H9 (cell line): ENCODE measurements around the gene TMEM245. TPM values are rescaled to one million over a fixed set of nuclear protein-coding genes. Genes with fewer than 3 reads are reported as not detected.

Experiments used
- DNase-seq: peaks from one replicate; pipeline ENCODE4 v3.0.0-alpha.2; 2017
- H2AFZ ChIP-seq: one replicate; pipeline ENCODE4 v1.6.1; 2013; ENCODE audit warnings: mild to moderate bottlenecking, low read length, control low read depth, moderate library complexity
- H2AK5ac ChIP-seq: 2 replicates; pipeline ENCODE4 v1.6.1; 2013; ENCODE audit warnings: low read length, control low read depth, mixed read lengths; ENCODE audit not compliant: insufficient read length
- H2BK120ac ChIP-seq: one replicate; pipeline ENCODE4 v1.6.1; 2013; ENCODE audit warnings: low read depth, mild to moderate bottlenecking, low read length, control low read depth, inconsistent platforms; ENCODE audit not compliant: poor library complexity, severe bottlenecking
- H2BK12ac ChIP-seq: 2 replicates; pipeline ENCODE4 v1.6.1; 2013; ENCODE audit warnings: low read length, control low read depth, mixed read lengths, low read depth; ENCODE audit not compliant: insufficient read length
- H2BK15ac ChIP-seq: 2 replicates; pipeline ENCODE4 v1.6.1; 2013; ENCODE audit warnings: low read depth, low read length, control low read depth
- H2BK20ac ChIP-seq: one replicate; pipeline ENCODE4 v1.6.1; 2013; ENCODE audit warnings: low read depth, mild to moderate bottlenecking, low read length, control low read depth, inconsistent platforms; ENCODE audit not compliant: poor library complexity, severe bottlenecking
- H2BK5ac ChIP-seq: 2 replicates; pipeline ENCODE4 v1.6.1; 2013; ENCODE audit warnings: low read length, control low read depth, mixed read lengths; ENCODE audit not compliant: insufficient read length
- H3K14ac ChIP-seq: 2 replicates; pipeline ENCODE4 v1.6.1; 2013; ENCODE audit warnings: low read length, control low read depth; ENCODE audit not compliant: insufficient read depth
- H3K18ac ChIP-seq: 2 replicates; pipeline ENCODE4 v1.6.1; 2013; ENCODE audit warnings: low read depth, mild to moderate bottlenecking, mixed read lengths, low read length, control low read depth; ENCODE audit not compliant: insufficient read length
- H3K23ac ChIP-seq: 2 replicates; pipeline ENCODE4 v1.6.1; 2013; ENCODE audit warnings: low read length, control low read depth, mixed read lengths, low read depth; ENCODE audit not compliant: insufficient read length
- H3K23me2 ChIP-seq: 2 replicates; pipeline ENCODE4 v1.6.1; 2013; ENCODE audit warnings: low read depth, mild to moderate bottlenecking, mixed read lengths, low read length, control low read depth; ENCODE audit not compliant: insufficient read length, poor library complexity, severe bottlenecking
- H3K27ac ChIP-seq: 2 replicates; pipeline ENCODE4 v1.5.1; 2013; ENCODE audit warnings: low read length, control low read depth, mixed read lengths, low read depth; ENCODE audit not compliant: insufficient read length
- H3K27me3 ChIP-seq: 2 replicates; pipeline ENCODE4 v1.6.1; 2013; ENCODE audit warnings: low read length, control low read depth, inconsistent platforms; ENCODE audit not compliant: insufficient read depth
- H3K4ac ChIP-seq: 2 replicates; pipeline ENCODE4 v1.6.1; 2013; ENCODE audit warnings: low read depth, mild to moderate bottlenecking, control low read depth, inconsistent platforms, low read length, moderate library complexity
- H3K4me1 ChIP-seq: 2 replicates; pipeline ENCODE4 v1.6.1; 2013; ENCODE audit warnings: low read length, control low read depth, inconsistent platforms; ENCODE audit not compliant: insufficient read depth
- H3K4me2 ChIP-seq: 2 replicates; pipeline ENCODE4 v1.6.1; 2013; ENCODE audit warnings: low read length, control low read depth, mixed read lengths; ENCODE audit not compliant: insufficient read length, insufficient read depth
- H3K56ac ChIP-seq: 2 replicates; pipeline ENCODE4 v1.6.1; 2013; ENCODE audit warnings: low read depth, mild to moderate bottlenecking, mixed read lengths, low read length, control low read depth; ENCODE audit not compliant: insufficient read length
- H3K79me1 ChIP-seq: 2 replicates; pipeline ENCODE4 v1.6.1; 2013; ENCODE audit warnings: low read depth, mild to moderate bottlenecking, moderate library complexity, low read length, control low read depth, inconsistent platforms; ENCODE audit not compliant: insufficient read depth, poor library complexity, severe bottlenecking
- H3K79me2 ChIP-seq: 2 replicates; pipeline ENCODE4 v1.6.1; 2013; ENCODE audit warnings: low read length, control low read depth, inconsistent platforms; ENCODE audit not compliant: insufficient read depth
- H3K9ac ChIP-seq: 2 replicates; pipeline ENCODE4 v1.6.1; 2013; ENCODE audit warnings: low read length, control low read depth, mixed read lengths; ENCODE audit not compliant: insufficient read length; ENCODE audit errors: extremely low read depth
- H3K9me3 ChIP-seq: one replicate; pipeline ENCODE4 v1.6.1; 2013; ENCODE audit warnings: low read depth, low read length, inconsistent platforms; ENCODE audit not compliant: control insufficient read depth
- H3T11ph ChIP-seq: one replicate; pipeline ENCODE4 v1.6.1; 2013; ENCODE audit warnings: mild to moderate bottlenecking, low read length, control low read depth, inconsistent platforms
- H4K20me1 ChIP-seq: one replicate; pipeline ENCODE4 v1.6.1; 2013; ENCODE audit not compliant: control insufficient read depth, insufficient read length, insufficient read depth
- H4K5ac ChIP-seq: 2 replicates; pipeline ENCODE4 v1.6.1; 2013; ENCODE audit warnings: low read depth, mild to moderate bottlenecking, mixed read lengths, low read length, control low read depth; ENCODE audit not compliant: insufficient read length
- H4K8ac ChIP-seq: replicated peaks from 2 replicates; pipeline ENCODE4 v1.6.1; 2013; ENCODE audit warnings: low read length, control low read depth, mixed read lengths, low read depth; ENCODE audit not compliant: insufficient read length
- H4K91ac ChIP-seq: 2 replicates; pipeline ENCODE4 v1.6.1; 2013; ENCODE audit warnings: low read depth, mild to moderate bottlenecking, moderate library complexity, mixed read lengths, low read length, control low read depth; ENCODE audit not compliant: insufficient read length
- H3K27ac Mint-ChIP-seq, 3 experiments: 2 replicates in 2 of 3; 3 replicates in 1 of 3; pipeline ENCODE4 v1.8.0; 2020 to 2021; ENCODE audit warnings: mixed read lengths in 3 of 3, mild to moderate bottlenecking in 1 of 3, moderate library complexity in 1 of 3
- H3K27me3 Mint-ChIP-seq: 2 replicates; pipeline ENCODE4 v1.8.0; 2021; ENCODE audit warnings: low read depth, mild to moderate bottlenecking, moderate library complexity, mixed read lengths
- H3K36me3 Mint-ChIP-seq, 3 experiments: 2 replicates in 2 of 3; 3 replicates in 1 of 3; pipeline ENCODE4 v1.8.0; 2020 to 2021; ENCODE audit warnings: low read depth in 3 of 3, mixed read lengths in 3 of 3; ENCODE audit not compliant: insufficient read depth in 1 of 3
- H3K4me1 Mint-ChIP-seq, 2 experiments: 2 replicates each; pipeline ENCODE4 v1.8.0; 2020; ENCODE audit warnings: mixed read lengths in 2 of 2
- H3K4me3 Mint-ChIP-seq, 2 experiments: 2 replicates in 1 of 2; 3 replicates in 1 of 2; pipeline ENCODE4 v1.8.0; 2020 to 2021; ENCODE audit warnings: mild to moderate bottlenecking in 2 of 2, mixed read lengths in 2 of 2, moderate library complexity in 1 of 2
- H3K9me3 Mint-ChIP-seq, 2 experiments: 2 replicates in 1 of 2; 3 replicates in 1 of 2; pipeline ENCODE4 v1.8.0; 2020; ENCODE audit warnings: mild to moderate bottlenecking in 2 of 2, mixed read lengths in 2 of 2, moderate library complexity in 1 of 2
- WGBS: extraction: QIAGEN DNeasy Blood & Tissue Kit; methylation state at CpG from one replicate; pipeline ENCODE4 v1.1.7; 2013; ENCODE audit warnings: missing lambda C conversion rate, low lambda C conversion rate, mixed read lengths; ENCODE audit not compliant: insufficient read length; ENCODE audit errors: extremely low coverage; 5-methylcytosine and 5-hydroxymethylcytosine counted together
- total RNA-seq: library from RNA; stranded (reverse); gene quantifications from 2 replicates; pipeline ENCODE4 v1.2.1, GENCODE V29; 2021
- TF ChIP-seq, protein P1 (sequence below): fragments of 200-600 bp; sonication (generic); conservative IDR thresholded peaks from 3 replicates; pipeline ENCODE4 v1.8.0; 2021; ENCODE audit warnings: antibody characterized with exemption, mild to moderate bottlenecking

TMEM245 gene
- total RNA-seq, 1 experiment from 2014 or later, result 37.9 TPM

DNA sequence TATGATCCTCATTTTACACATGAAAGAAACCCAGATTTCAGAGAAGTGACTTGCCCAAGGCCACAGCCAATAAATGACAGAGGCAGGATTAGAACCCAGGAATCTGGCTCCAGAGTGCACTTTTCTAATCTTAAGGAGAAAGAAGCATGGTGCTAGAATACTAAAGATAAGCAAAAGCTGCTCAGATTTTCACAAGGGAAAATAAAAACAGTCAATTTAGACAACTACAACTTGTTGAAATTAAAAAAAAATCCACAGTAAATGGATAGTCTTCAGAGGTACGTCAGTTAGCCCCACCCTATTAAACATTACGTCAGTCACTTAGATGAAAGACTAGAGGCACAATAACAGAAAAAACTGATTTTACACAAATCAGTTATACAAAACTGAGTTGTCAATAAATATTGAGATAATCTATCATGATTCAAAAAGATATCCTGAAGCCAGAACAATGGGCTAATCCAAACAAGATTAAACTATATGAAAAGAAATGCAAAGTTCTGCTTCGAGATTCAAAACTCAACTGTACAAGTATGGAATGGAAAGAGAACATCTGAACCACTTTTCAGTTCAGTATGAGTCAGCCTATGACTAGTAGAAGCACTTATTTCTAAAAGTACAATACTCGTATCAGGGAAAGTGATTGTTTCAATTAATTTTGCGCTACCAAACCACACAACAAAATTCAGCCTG lies 9.3 kb downstream of the TMEM245 start:
- no peaks in the 10 kb centered on the region for H3K27me3 ChIP-seq
- Mint-ChIP-seq H3K4me3 (no peak overlapping the region), H3K27ac (peak overlapping the region in 2 of 3 experiments; percentile 9 to 53; a peak in 4 of 7 replicates), H3K9me3 (no peaks in the 10 kb centered on the region), H3K36me3 (peaks cover 0 to 7% (median 5%) of the 10 kb centered on the region in 3 experiments; a peak in 5 of 7 replicates), H3K4me1 (peaks cover 34 to 44% of the 10 kb centered on the region in 2 experiments), H3K27me3 (no peaks in the 10 kb centered on the region)
- no peak overlapping the region for H4K5ac ChIP-seq
- peaks cover 25% of the 10 kb centered on the region for H3K79me2 ChIP-seq
- no peak overlapping the region for H2BK12ac ChIP-seq
- H2BK120ac ChIP-seq, result no peak overlapping the region
- H3K23me2 ChIP-seq, result no peaks in the 10 kb centered on the region
- H3K4me1 ChIP-seq, result no peaks in the 10 kb centered on the region; the same call in 1 of the 2 replicates
- no peak overlapping the region for H3K4ac ChIP-seq
- H4K8ac ChIP-seq, result no peak overlapping the region
- H3K23ac ChIP-seq, result no peak overlapping the region
- peaks cover 9% of the 10 kb centered on the region for H3K79me1 ChIP-seq
- H3K4me2 ChIP-seq, result no peak overlapping the region
- H2BK20ac ChIP-seq, result no peak overlapping the region
- H3K9ac ChIP-seq, result no peak overlapping the region
- H3K9me3 ChIP-seq, result no peaks in the 10 kb centered on the region
- no CpG with 5 or more reads among the region's 5 CpGs for WGBS
- no peak overlapping the region for H2AK5ac ChIP-seq
- H3K27ac ChIP-seq, result no peak overlapping the region
- TF ChIP-seq, protein P1, sequence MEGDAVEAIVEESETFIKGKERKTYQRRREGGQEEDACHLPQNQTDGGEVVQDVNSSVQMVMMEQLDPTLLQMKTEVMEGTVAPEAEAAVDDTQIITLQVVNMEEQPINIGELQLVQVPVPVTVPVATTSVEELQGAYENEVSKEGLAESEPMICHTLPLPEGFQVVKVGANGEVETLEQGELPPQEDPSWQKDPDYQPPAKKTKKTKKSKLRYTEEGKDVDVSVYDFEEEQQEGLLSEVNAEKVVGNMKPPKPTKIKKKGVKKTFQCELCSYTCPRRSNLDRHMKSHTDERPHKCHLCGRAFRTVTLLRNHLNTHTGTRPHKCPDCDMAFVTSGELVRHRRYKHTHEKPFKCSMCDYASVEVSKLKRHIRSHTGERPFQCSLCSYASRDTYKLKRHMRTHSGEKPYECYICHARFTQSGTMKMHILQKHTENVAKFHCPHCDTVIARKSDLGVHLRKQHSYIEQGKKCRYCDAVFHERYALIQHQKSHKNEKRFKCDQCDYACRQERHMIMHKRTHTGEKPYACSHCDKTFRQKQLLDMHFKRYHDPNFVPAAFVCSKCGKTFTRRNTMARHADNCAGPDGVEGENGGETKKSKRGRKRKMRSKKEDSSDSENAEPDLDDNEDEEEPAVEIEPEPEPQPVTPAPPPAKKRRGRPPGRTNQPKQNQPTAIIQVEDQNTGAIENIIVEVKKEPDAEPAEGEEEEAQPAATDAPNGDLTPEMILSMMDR, result no peak
- no peaks in the 10 kb centered on the region for H4K20me1 ChIP-seq
- H3K14ac ChIP-seq, result no peak overlapping the region
- H3K56ac ChIP-seq, result no peak overlapping the region
- H2BK15ac ChIP-seq, result no peak overlapping the region
- no peak overlapping the region for H3K18ac ChIP-seq
- no peak overlapping the region for H2BK5ac ChIP-seq
- no peak overlapping the region for H2AFZ ChIP-seq
- DNase-seq, result no peak
- no peak overlapping the region for H4K91ac ChIP-seq
- no peak overlapping the region for H3T11ph ChIP-seq
